H1 (cell line): ENCODE results near the gene DSTN. TPM values are rescaled to one million over a fixed set of nuclear protein-coding genes. Genes with fewer than 3 reads are reported as not detected.

Experiments used
- polyA plus RNA-seq, 7 experiments: library from polyadenylated mRNA; depleted of rRNA in 3 of 7; stranded (reverse) in 5 of 7; unstranded in 2 of 7; fragments of >200 nt in 5 of 7; fragments of 200-250 nt in 2 of 7; gene quantifications; 1 replicate in 5 of 7; 2 replicates in 1 of 7; 4 replicates in 1 of 7; pipeline versions ENCODE4 v1.2.1 to v1.2.3, GENCODE V29; 2011 to 2013; ENCODE audit warnings: missing spikeins in 2 of 7, mixed read lengths in 2 of 7
- total RNA-seq: library from RNA; stranded (reverse); fragmentation: NEBNext Ultra II Directional; extraction: Animal tissue kit (Norgen Biotek cat#: 25700); gene quantifications from 2 replicates; pipeline ENCODE4 v1.2.1, GENCODE V29; 2021
- TF ChIP-seq, protein P1 (sequence below), 3 experiments: IDR thresholded peaks; 1 replicate in 2 of 3; 2 replicates in 1 of 3; pipeline versions ENCODE4 v1.5.1 to v1.6.1; 2011; ENCODE audit warnings: low read length in 3 of 3, mild to moderate bottlenecking in 3 of 3, inconsistent platforms in 2 of 3, low read depth in 1 of 3, moderate library complexity in 1 of 3; ENCODE audit not compliant: insufficient read depth in 1 of 3; ENCODE audit errors: control extremely low read depth in 1 of 3

Gene DSTN
- total and polyA plus RNA-seq, 2 of the 8 experiments (the other 6 are each of a cell fraction or from before 2014, with no cell fraction given): 43.3 to 208 TPM

DNA sequence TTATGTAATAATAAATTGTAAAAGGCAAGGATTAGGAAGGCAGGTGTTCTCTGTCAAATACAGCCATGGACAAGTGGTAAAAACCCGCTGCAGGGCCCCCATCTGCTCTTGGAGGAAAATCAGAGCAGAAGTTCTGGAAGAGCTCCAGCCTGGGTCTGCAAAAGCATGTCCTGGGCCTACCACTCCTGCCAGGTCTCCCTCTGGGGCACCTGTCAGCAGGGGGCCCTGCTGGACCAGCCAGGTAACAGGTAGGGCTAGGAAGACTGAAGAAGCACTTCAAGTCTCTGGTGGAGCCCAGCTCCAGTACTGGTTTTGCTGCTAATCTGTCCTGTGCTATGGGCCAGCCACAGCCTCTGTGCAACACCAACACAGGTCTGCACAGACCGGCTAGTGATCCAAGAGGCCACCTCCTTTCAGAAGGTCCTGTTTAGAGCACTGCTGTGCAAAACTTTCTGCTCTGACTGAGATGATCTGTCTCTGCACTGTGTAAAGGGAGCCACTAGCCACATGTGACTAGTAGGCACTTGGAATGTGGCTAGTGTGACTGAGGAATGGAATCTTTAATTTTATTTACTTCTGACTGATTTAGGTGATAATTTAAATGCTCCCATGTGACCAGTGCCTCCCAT lies 82.0 kb downstream of the DSTN start (continued):
- TF ChIP-seq, protein P1, sequence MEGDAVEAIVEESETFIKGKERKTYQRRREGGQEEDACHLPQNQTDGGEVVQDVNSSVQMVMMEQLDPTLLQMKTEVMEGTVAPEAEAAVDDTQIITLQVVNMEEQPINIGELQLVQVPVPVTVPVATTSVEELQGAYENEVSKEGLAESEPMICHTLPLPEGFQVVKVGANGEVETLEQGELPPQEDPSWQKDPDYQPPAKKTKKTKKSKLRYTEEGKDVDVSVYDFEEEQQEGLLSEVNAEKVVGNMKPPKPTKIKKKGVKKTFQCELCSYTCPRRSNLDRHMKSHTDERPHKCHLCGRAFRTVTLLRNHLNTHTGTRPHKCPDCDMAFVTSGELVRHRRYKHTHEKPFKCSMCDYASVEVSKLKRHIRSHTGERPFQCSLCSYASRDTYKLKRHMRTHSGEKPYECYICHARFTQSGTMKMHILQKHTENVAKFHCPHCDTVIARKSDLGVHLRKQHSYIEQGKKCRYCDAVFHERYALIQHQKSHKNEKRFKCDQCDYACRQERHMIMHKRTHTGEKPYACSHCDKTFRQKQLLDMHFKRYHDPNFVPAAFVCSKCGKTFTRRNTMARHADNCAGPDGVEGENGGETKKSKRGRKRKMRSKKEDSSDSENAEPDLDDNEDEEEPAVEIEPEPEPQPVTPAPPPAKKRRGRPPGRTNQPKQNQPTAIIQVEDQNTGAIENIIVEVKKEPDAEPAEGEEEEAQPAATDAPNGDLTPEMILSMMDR (IDR thresholded peaks at IDR 0.05; ENCODE audit: control extremely low read depth in 1 of 3, insufficient read depth in 1 of 3, low read depth in 1 of 3, low read length in 3 of 3): no peak
